NCI-H1694 (cell line): ENCODE data around the gene RAB22A.
"Not testable (repeated sequence)": the region's sequence is repeated elsewhere in the genome, so short reads cannot be mapped to it uniquely, and the experiment has no call there.

Experiments used
- DNase-seq: peaks from one replicate; lab custom pipeline; 2025; lab: John Stamatoyannopoulos, UW

Gene RAB22A

DNA sequence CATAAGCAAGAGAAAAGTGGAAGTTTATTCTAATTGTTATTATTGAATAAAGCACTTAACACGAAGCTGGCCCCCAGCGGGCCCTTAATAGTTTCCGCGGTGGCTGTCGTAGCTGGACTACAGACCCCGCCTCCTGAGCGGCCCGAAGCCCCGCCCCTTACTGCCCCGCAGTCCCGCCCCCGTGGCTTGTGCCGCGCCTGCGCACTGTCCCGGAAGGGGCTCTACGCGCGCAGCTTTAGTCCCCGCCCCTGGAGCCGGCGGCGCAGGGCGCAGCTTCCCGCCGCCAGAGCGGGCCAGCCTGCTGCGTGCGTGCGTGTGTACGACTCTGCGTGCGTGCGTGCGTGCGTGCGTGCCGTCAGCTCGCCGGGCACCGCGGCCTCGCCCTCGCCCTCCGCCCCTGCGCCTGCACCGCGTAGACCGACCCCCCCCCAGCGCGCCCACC is 79.4 kb downstream of the RAB22A start, which contains the start of gene VAPB:
Gene VAPB (plus strand): TSS at position 348 of the 442 bp plus-strand sequence. CDS start 231 bp downstream, outside the sequence.
- peak; percentile 83 for DNase-seq

DNA sequence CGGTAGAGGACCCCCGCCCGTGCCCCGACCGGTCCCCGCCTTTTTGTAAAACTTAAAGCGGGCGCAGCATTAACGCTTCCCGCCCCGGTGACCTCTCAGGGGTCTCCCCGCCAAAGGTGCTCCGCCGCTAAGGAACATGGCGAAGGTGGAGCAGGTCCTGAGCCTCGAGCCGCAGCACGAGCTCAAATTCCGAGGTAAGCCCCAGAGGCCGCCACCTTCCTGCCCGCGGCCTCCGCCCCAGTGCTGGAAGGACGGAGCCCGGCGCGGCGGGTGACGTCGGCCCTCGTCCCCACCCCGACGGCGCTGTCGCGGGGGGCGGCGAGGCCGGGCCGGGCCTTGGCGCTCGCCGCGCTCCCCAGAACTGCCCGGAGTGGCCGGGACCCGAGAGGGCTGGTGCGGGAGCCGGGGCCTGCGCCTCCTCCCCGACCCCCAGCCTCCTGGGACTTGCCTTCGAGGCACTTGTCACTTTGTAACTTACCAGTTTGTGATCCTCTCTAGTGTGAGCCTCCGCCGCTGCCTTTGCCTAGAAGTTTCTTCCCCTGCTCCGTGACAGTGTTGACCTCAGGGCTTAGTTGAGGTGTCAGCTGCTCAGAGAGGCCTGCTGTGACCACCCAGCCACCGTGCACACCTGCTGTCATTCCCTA is 79.9 kb downstream of the RAB22A start:
- DNase-seq = no peak

DNA sequence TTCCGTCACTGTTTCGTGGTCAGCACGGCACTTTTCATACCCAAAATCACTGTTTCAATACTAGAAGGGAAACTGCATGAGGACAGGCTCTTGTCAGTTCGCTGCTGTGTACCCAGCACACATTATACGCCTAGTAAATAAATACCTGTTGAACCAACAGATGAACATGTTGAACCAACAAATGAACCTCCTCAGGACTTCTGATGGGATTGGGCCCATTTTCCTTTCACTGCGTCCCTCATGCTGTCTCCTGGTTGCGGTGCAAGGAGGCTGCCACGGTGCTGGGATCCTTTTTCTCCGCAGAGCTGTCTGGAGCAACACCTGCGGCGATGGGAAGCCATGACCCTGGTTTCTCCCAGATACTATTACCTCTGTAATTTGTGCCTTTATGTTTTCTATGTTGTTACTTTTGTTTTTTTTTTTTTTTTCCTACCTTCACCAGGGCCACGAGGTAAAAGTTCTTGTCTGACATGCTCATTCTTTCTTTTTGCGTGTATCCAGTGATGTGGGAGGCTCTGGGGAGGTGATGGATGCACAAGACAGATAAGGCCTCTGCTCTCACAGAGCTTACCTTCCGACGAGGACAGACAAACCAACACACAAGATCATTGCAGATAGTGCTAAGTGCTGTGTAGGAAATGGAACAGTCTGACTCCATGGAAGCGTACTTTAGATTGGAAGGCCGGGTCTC is 80.6 kb downstream of the RAB22A start:
- DNase-seq = no peak

DNA sequence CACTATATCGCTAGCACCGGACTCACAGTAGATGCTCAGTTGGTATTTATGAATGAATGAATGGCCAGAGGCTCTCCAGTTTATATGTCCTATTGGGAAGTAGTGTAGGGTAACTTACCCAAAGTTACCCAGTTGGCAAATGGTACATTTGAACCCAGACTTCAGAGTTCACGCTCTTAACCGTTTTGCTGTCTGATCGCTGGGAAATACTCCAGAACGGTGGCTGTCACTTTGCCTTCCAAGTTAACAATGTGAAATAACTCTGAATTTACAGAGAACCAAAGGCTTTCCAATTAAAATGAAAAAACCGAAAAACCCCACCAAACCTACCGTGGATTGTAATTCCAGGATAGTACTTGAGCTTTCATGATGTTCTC is 81.1 kb downstream of the RAB22A start:
- DNase-seq = no peak

DNA sequence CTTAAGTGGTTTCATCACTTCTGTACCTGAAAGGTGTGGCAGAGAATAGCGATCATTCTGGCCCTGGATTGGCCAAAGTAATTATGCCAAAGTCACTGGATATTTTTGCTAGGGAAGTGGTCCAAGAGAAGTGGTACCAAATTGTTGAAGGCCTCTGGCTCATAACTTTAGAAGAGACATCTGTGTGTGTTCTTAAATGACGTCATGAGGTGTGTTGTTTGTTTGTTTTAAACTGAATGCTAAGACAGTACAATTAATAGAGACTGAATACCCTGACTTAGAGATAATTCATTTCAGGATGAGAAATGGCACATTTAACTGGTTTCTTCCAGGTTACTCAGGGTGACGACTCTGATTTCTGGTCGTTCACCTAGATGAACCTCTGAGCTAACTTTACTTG is 82.8 kb downstream of the RAB22A start:
- DNase-seq = no peak

DNA sequence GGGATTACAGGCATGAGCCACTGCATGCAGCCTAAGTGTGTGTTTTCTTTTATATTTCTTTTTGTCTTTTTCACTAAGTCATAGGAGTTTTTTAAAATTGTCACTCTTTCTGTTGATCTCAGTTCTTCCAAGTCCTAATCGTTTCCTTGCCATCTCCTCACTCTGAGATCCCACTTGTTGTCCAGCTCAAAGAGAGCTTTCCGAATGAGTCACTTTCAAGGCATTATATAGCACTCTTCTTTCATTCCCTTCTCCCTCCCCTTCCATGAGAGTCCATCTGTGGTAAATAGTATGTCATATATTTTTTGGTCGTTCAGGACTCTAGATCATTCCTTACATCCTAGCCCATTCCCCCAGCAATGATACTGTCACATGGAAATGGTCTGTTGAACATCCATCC is 83.8 kb downstream of the RAB22A start:
- DNase-seq = no peak

DNA sequence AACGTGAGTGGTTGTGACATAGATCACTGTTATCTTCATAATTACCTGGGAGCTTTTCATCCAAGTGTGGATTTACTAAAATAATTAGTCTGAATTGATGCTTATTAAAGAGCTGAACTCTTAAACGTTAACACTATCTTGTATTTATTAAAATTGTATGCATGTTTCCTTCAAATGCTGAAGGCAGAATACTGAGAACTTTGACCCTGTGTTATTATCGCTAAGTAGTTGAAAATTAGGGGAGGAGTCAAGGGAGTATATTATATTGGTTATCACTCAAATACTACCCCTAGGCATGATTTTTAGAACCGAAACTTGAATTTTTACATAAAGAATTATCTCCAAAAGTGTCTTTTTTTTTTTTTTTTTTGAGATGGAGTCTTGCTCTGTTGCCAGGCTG is 85.3 kb downstream of the RAB22A start:
- DNase-seq = no peak

DNA sequence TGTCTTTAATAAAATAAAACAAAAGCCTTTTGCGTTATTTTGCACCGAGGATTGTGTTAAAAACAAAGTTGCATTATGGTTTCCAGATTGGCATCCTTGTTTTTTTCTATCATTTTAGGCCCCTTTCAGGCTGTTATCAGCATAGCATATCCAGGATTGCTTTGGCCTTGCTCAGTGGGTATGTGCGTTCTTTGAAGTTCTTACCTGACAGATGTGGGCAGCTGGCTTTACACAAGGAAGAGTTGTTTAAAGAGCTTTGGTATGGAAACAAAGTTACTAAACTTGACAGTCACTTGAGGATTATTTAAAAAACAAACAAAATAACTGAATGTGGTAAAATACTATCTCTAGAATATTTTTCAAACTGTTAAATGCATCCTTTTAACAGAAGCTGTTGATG is 86.1 kb downstream of the RAB22A start:
- no peak for DNase-seq

DNA sequence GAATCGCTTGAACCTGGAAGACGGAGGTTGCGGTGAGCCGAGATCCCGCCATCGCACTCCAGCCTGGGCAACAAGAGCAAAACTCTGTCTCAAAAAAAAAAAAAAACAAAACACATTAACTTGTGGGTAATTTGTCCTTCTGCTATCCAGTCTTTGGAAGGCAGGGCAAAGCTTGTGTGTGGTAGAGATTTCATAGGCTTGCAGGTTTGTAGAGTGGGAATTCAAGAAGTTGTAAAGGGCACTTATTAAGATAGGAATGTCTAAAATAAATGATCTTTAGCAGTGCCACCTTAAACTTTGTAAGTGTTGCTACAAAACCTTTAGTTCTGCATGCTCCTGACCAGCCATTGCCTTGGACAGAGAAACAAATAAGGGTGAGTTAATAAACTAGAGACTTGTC is 87.9 kb downstream of the RAB22A start:
- DNase-seq = no peak

DNA sequence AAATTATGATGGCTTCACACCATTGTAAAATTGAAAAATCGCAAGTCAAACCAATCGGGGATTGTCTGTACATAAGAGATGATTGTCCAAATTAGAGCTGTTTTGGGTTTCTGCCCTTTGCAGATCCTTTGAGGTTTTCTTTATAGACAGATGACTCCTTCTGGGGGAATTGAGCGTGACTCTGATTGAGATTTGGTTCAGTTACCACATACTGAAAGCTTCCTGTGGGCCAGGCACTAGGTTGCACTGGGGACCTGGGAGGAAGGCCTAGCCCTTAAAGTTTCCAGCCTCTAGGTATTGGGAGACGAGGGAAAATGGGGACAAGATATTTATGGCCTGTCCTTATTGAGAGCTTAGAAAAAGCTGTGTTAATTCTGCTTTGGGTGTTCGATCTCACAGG is 88.7 kb downstream of the RAB22A start:
- no peak for DNase-seq

DNA sequence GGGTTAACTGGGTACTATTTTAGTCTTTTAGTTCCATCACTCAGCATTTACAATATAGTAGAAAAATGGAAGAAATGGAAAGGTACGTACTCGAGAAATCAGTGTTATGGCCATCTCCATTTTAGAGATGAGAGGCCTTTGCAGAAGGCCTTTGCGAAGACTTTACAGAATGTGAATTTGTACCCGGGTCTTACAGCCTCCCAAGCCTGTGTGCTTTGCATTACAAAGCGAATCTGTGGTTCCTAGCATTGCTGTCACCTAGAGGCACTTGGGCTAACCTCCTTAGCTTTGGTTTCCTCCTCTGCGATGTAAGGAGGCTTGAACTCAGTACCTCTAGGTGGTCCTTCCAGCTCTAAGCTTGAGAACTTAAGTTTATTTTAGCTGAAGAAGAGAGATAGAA is 90.4 kb downstream of the RAB22A start:
- DNase-seq = no peak

DNA sequence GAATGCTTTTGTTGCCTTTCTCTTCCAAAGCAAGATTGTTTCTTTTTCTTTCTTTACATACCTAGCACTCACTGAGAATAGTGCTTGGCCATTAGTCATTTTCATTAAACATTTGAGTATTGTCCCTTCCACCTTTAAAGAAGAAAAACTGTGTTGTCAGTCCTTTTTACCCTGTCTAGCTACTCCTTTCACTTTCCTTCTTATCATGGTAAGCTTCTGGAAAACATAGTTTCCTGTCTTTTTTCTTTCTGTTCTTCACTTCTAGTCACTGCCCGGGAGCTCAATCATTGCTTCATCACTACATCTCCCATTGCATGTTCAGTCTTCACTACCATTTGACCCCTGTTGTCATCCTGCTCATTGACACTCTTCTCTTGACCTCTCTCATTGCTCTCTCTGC is 91.6 kb downstream of the RAB22A start:
- DNase-seq = no peak

DNA sequence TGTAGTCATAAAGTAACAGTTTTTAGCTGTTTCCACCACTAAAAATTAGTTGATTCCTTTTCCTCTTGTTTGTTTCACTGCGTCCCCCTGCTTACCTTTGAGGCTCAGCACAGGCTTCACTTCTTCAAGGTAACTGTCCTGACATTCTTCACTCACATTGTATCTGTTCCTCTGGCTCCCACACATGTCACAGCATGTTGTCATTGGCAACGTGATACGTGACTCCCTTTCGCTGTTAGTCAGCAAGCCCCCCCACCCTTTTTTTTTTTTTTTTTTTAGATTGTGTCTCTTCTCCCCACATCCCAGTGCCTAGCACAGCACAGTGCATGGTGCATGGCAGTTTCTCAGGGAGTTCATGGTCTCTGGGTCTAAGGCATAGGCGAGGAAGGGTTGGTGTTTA is 92.8 kb downstream of the RAB22A start:
- DNase-seq = no peak

DNA sequence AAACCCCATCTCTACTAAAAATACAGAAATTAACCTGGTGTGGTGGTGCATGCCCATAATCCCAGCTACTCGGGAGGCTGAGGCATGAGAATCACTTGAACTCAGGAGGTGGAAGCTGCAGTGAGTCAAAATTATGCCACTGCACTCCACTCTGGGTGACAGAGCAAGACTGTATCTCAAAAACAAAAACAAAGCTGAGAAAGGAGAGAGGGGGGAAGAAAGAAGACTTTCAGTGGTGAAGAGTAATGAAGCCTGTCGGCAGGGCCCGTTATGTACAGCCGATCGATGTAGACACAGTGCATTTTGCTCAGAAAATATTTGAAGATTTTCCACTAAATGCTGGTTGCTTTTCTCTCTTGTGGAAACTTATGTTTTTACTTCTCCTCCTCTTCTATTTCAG is 93.3 kb downstream of the RAB22A start:
- DNase-seq = no peak

DNA sequence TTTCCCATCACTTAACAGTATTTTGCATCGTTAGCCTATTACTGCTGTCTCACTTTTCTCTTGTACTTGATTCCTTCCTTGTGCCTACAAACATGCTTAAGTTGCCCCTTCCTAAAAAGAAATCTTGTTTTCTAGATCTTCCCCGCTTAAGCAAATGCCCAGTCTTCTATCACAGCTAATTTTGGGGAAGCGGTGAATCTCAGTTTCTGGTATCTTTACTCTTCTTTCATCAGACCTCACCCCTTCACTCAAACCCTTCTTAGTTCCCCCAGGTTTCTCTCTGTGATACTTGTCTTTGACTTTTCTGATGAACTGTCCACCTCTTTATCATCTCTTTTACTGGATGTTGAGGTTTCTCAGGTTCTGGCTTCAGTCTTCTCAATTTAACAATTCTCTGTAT is 93.8 kb downstream of the RAB22A start:
- DNase-seq = no peak

DNA sequence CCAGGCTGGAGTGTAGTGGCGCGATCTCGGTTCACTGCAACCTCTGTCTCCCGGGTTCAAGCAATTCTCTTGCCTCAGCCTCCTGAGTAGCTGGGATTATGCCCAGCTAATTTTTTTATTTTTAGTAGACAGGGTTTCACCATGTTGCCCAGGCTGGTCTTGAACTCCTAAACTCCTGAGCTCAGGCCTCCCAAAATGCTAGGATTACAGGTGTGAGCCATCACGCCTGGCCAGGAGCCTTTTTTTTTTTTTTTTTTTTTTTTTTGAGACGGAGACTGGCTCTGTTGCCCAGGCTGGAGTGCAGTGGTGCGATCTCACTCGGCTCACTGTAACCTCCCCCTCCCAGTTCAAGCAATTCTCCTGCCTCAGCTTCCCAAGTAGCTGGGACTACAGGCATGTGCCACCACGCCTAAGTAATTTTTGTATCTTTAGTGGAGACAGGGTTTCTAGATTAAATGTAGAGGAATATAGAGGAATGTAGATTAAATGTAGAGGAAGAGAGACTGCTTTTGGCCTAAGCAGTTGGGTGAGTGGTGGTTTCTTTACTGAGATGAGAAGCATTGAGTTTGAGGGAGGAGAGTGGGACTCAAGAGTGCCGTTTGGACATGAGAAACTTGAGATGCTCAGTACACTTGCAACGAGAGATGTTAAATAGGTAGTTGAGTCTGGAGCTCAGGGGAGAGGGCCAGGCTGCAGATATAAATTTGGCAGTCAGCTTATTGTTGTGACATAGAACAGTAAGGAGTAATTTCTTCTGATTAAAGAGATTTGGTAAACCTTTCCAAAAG is 96.2 kb downstream of the RAB22A start:
- no peak for DNase-seq

DNA sequence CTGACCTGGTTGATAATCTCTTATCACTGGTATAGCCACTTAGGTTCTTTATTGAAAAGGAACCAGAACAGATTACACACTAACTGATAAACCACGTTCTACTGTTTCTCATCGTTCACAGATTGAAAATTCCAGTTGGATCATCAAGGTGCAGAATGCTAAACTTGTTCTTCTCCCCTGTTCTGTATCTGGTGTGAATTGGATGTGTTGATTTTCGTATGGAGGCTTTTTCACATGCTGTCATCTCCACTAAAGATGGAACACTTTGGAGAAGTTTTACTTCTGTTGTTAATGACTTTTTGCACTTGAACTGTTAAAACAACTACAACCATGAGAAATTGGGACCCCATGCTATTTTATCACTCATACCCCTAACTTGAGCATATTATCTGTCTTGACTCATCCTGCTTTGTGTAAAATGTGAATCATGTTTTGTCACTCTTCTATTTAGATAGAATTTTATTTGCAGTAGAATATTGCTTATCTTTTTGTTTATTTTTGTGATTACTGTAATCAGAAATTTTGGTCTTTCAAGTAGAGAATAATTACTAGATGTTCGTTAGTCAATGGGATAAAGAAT is 97.0 kb downstream of the RAB22A start:
- no peak for DNase-seq

DNA sequence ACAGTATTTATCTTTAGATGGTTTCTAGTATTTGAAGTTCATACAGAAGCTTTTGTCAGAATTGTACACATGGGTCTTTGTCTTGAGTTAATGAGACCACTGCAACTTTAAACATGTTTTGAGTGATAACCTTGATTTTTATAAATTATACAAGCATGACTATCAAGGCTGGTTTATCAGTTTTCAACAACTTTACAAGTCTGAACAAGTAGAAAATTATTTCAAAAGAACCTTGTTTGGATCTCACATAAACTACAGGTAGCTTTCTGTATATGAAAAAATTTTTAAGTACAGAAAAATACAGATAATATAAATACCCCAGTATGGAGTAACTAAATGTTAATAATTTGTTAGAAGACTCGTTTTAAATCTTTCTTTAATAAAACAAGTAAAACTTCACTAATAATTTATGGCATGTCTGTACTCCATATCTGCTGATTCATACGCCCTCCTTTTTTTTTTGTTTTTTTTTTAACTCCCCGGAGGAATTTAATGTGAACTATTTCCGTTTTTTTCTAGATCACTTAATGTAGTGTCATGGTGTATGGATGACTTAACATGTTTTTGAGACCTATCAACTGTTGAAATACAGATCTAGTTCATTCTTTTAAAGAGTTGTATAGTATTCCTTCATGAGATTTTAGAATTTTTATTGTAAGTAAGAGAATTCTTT is 97.8 kb downstream of the RAB22A start:
- DNase-seq = no peak

DNA sequence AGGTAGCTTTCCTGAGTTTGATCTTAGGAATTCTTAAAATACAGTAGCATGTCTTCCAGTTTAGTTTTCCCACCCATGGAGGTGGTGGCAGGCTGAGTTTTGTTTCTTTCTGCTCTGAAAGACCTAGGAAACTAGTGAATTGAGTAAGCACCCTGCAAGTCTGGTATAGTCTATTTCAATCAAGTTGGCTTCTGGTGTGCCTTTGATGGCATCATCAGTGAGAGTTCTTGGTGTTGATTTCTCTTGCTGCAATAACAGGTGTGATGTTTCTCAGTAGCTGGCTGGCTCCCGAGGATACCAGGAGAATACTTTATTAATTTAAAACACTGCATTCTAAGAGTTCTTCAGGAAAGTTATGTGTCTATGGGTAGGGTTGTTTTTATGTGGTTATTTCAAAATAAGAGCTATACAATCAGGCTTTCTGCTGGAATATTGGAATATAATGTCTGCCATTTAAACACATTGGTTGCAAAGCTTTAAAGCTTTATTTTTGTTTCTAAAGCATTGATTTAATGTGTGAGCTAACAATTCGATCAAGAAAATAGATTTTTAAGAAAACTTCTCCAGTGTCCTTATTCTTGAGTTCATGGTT is 98.5 kb downstream of the RAB22A start:
- no peak for DNase-seq

DNA sequence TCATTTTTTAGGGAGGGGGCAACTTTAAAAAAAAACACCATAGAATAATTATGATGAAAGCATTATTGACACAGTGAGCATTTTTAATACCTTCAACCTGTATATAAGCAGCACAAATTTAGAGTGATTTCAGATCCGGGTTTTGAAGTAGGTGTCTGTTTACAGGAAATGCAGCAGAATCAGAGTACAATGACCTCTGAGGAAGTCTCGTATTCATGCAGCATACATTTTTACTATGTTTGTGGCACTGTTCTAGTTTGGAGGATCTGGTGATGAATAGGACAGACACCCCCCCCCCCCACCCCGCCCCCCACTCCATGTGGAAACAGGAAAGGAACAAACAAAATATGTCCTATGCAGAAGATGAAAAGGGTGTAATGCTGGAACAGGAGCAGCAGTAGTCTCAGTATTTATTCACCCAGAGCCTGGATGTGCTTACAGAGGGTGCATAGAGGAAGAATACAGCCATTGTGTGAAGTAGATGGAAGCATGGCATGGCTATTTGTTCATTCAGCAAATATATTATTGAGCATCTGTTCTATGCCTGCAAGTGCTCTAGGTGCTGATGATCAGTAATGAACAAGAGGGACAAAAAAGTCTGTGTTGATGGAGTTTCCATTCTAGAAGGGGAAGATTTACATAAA is 99.2 kb downstream of the RAB22A start:
- DNase-seq = no peak

DNA sequence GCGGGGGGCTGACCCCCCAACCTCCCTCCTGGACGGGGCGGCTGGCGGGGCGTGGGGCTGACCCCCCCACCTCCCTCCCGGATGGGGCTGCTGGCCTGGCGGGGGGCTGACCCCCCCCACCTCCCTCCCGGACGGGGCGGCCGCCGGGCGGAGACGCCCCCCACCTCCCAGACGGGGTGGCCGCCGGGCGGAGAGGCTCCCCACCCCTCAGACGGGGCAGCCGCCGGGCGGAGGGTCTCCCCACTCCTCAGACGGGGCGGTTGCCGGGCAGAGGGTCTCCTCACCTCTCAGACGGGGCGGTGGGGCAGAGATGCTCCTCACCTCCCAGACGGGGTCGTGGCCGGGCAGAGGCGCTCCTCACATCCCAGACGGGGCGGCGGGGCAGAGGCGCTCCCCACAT is 104.7 kb downstream of the RAB22A start:
- DNase-seq = not testable (repeated sequence)
